ENCODE data around the gene KAZN.

KAZN gene

DNA sequence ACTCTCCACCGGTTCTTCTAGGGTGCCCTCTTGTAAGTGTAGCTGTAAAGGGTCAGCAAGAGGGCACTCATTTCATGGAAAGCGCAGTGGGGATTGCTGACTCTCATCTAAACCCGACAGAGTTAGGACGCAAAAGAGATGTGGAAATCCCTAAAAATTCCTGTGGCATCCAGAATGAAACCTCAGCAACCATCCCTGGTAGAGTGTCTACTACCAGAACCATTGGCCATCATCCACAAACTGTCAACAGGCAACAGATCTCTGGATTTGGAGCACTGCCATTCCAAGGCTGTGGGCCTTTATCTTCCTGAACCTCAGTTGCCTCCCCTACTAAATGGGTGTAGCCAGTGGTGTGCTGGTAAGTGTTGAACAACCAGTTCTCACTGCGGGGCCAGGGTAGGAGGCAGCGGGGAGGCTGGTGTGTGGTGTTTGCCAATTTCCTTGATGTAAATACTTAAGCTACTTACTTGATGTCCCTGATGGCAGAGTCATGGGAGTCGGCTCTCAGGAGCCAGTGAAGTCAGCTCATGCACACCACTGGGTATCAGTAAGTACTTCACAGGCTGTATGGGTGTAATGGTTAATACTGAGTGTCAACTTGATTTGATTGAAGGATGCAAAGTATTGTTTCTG is 195.8 kb downstream of the KAZN start:
- DNase-seq (ENCODE audit: low read depth), result no peak

DNA sequence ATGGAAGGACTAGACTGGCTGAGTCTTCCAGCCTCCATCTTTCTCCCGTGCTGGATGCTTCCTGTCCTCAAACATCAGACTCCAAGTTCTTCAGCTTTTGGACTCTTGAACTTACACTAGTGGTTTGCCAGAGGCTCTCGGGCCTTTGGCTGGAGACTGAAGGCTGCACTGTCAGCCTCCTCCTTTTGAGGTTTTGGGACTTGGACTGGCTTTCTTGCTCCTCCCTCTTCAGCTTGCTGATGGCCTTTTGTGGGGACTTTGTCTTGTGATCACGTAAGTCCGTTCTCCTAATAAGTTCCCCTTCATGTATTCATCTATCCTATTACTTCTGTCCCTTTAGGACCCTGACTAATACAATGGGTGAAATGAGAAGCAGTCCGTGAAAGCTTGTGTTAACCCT is 196.4 kb downstream of the KAZN start:
- DNase-seq (ENCODE audit: low read depth), result no peak

DNA sequence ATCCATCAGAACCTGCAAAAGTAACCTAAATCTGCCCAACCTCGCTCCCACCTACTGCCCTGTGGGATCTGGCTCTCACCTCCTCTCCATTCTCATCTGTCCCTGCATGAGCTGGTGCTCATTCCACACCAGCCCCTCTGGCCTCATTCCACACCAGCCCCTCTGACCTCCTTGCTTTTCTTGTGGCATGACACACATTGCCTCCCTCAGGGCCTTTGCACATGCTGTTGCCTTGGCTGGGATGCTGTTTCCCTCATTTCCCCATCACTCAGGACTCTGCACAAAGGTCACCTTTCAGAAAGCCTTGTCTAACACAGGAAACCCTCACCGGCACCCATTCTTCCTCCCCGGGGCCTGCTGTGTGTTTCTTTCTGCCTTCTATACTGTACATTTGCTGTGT is 197.1 kb downstream of the KAZN start:
- no peak for DNase-seq (ENCODE audit: low read depth)

DNA sequence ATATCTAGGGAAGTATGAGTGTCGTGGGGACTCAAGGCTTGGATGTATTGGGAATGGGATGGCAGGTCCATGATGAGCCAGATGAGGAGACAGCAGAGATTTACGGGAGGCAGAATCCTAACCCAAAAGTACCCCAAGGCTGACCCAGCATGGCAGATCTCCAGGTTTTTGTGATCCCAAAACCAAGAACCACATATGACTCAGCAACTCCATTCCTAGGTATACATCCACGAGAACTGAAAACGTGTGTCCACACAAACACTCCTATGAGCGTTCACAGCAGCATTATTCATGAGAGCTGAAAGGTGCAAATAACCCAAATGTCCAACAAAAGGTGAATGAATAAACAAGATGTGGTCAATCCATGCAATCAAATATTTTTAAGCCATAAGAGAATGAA is 201.5 kb downstream of the KAZN start:
- DNase-seq (ENCODE audit: low read depth), result no peak

DNA sequence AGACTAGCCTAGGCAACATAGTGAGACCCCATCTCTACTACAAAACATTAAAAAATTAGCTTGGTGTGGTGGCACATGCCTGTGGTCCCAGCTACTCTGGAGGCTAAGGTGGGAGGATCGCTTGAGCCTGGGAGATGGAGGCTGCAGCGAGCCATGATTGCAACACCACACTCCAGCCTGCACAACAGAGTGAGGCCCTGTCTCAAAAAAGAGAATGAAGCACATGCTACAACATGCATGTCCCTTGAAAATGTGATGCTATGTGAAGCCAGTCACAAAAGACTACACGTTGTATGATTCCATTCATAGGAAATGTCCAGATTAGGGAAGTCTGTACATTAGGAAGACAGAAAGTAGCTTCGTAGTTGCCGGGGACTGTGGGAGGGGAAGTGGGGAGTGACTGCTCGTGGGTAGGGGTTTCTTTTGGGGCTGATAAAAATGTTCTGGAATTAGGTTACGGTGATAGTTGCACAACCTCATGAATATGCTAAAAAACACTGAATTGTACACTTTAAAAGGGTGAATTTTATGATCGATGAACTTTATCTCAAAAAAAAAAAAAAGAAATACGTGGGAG is 202.1 kb downstream of the KAZN start:
- no peak for DNase-seq (ENCODE audit: low read depth)

DNA sequence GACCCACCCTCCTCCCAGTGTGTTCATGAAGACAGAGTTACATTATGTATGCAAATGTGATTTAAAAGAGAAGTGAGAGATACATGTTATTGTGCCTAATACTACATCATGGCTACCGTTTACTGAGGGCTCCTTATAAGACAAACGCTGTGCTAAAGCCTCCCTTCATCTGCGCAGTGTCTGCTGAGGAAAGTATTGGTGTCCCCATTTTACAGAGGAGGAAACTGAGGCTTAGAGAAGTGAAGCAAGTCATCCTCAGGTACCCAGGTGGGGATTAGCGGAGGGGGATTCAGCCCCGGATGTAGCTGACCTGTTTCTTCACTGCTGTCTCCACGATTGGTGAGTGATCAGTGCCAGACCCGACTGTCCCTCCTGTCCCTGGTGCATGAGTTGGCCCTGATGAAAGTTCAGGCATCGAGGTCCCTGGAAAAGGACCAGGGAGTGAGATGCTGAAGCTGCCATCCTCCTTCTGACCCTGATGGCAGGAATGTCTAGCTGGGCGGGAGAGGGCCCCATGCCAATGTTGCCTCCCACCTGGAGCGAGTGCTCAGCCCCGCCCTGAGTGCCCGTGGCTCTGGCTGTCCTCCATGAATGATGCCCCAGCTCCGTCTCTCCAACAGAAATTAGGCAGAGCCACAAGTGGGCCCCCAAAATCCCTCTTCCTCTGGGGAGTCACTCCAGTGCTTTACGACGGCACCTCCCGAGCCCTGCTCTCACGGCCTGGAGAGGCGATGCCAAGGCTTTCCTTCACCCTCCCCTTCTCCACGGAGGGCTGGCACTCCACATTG is 204.7 kb downstream of the KAZN start:
- no peak for DNase-seq (ENCODE audit: low read depth)

DNA sequence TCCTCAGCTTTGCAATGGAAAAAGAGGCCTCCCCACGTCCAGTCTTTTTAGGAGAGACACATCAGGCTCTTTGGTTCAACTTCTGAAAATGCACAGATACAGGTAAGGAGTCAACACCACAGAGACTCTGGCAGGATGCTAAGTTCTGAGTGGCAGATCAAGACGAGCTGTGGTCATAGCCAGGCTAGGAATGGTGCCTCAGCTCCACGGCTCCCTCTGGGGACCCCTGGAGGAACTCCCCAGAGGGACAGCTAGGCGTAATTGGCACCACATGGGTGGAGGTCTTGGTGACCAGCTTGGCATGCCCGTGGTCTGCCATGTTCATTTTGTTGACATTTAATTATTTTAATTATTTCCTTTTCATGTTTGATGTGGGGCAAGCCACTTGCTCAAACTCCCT is 206.1 kb downstream of the KAZN start:
- no peak for DNase-seq (ENCODE audit: low read depth)

DNA sequence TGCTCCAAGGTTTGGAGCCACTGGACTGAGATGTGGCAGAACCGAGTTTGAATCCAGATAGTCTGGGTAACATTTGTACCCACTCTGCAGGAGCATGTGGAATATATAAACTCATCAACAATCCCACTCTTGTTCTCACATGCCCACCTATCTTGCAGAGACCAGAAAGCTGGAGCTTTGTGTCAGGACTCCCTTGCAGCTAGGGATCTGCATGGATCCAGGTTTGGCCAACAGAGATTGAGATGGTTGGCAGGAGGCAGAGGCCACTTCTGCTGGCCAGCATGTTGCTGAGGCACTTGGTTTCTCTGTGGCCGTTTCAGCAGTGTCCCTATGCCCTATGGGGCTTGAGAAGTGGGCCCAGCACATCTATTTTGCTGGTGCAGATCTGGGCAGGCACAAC is 208.3 kb downstream of the KAZN start:
- no peak for DNase-seq (ENCODE audit: low read depth)

DNA sequence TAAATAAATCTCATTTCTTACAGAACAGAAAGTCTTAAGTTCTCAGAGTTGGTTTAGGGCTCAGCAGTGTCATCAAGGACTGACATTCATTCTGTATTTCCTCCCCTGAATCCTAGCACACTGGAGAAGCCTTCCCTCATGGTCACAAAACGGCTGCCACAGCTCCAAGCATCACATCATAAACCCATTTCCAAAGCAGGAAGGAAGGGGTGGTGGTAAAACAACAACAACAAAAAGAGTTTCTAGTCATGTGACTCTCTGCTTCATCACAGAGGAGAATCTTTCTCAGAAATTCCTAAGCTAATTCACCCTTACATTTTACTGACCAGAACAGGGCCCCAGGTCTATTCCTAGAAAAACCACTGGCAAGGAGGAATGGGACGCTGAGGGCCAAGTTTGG is 210.3 kb downstream of the KAZN start:
- no peak for DNase-seq (ENCODE audit: low read depth)

DNA sequence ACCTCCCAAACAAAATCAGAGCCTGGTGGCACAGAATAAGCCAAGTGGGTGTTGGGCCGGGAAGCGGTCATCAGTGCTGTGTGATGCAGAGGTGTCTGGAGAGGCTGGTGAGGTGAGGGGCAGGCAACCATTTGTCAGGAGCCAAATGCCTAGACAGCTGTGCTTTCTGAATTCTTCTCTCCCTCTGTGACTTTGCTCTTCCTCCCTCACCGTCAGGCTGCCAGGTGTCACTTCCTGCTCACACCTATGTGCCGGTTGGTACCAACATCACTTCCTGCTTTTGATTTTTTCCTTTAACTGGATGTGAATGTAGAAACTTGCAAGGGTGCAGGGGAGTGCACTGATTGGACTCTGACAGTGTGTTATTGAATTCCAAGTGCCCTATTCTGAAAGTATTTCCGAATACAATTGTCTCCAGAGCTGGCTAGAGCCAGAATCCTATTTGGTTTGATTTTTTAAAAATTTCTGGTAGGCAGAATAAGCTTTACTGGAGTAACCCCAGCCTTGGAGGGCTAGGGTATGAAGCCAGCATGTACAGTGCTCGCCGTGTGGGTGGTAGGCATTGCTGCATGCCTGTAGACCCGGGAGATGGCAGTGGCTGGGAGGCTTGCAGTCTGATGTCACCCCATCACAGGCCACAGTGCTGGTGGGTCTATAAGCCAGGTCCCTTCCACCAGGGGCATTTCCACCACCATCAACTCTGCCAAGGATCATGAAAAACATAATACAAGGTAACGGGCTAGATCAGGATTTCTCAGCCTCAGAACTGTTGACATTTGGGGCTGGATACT is 210.9 kb downstream of the KAZN start:
- no peak for DNase-seq (ENCODE audit: low read depth)

DNA sequence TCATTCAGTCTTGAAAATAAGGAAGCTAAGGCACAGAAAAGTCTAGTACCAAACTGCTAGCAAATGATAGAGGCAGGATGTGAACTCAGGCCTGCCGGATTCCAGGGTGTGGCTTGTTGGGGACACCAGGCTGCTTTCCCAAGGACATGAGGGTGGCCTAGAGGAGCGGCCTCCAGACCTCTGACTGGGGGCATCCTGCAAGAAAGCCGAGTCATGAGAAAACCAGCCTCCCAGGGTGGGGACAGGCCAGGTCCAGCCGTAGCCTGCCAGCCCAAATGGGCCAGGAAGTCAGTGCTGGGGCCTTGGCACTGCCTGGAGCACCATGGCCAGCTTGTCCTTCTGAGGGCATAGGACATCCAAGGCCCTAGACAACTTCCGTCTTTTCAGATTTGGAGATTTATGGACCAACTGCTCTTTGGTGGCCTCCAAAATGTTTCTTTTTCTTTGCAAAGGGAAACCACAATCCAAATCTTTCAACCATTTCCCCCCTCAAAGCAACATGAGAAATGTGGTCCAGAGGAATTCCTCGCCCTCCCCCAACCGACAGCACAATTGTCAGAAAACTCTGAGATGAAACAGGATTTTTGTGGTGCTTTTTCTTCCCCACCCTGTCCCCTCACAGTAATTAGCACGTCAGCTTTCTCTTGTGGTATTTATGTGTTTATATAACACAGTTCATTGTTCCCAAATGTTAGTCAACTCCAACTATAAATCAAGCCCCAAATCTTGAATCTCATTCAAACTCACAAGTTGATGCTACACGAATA is 212.3 kb downstream of the KAZN start:
- DNase-seq (ENCODE audit: low read depth), result peak; percentile 24

DNA sequence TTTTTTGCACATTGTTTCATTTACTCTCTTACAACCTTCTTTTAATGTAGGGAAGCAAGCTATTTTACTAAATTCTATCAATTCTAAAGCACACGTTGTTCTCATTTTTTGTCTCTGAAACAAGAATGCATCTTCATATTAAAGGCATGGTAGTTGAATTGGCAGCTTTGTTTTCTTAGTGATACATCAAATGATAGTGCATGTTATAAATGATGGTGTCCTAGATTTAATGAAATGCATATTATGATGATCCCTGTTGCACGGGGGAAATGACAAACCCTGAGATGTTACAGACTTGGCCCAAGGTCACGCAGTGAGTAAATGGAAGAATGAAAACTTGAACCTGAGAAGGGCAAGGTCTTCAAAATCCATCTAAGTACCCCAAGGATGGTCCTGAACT is 213.1 kb downstream of the KAZN start:
- DNase-seq (ENCODE audit: low read depth), result no peak

DNA sequence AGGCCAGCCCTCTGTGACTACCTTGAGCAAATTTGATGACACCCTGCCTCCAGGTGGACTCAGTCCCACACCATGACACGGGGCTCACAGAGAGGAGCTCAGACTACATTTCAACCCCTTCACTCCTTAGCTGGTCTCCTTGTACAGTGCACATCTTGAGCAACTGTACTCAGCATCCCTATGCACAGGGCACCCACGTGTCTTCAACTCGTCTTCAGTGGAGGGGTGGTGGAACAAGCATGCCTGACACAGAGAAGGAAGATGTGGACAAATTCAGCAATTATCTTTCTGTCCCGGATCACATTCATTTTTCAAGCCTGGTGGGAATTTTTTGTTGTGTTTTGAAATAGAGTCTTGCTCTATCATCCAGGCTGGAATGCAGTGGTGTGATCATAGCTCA is 213.7 kb downstream of the KAZN start:
- no peak for DNase-seq (ENCODE audit: low read depth)

DNA sequence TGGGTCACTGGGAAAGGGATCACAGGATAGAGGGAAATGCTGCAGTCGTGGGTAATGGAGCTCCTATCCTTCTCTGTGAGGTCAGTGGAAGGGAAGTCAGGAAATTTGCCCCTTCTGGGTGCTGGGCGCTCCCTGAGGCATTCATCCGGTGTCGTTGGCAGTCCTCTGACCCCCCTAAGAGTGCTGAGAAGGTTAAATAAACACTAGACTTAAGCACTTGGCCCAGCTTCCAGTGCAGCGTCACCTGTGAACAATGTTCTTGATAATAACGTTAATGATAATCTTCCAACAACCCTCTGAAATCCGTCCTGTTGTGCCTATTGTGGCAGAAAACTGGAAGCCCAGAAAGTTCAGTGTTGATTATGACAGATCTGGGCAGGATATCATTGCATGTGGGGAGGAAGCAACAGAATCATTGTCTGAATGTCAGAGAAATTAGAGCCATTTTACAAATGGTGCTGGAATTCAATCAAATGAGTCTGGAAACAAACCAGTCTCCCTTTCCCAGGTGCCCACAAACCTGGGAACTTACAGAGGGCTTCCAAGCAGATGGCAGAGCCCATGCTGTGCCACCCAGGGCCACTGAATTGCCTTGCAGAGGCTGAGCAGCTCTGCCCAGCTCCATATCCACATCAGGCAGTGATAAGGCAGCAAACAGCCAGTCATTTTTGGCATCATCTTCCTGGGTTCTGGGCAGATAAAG is 216.8 kb downstream of the KAZN start:
- no peak for DNase-seq (ENCODE audit: low read depth)

DNA sequence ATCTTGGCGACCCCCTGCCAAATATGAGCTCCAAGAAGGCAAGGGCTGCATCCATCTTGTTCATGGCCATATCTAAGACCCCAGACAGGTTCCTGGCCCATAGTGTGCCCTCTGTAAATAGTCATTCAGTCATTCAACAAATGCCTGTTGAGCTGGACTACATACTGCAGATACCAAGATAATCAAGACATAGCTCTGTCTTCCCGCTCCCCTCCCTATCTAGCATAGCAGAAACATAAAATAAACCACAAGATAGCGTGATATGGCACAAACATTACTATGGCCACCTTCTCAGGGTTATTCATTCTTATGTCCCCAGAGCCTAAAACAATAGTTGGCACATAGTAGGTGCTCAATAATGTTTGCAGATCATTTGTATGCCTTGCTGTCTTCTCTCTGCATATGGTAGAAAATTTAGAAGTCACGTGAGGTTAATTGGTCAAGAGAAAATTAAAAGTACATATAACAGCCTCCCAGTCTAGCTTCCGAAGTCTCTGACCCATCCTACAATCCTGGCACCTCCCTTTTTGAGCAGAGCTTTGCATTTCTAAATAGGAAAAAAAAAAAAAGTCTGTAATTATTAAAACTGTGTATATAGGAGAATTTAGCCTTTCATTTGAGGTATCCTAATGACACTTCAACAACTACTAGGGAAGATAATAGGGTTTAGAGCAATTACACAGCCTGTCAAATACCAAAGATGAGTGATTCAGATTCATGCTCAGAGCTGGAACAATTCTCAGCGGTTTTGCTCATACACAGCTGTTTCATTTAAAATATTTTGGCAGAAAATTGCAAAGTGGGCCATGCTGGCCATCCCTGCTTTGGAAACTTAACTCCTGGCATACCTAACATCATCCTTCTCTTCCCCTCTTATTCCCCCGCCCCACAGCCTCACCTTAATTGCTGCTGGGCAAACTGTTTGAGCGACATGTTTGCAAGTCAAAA is 219.0 kb downstream of the KAZN start:
- no peak for DNase-seq (ENCODE audit: low read depth)

DNA sequence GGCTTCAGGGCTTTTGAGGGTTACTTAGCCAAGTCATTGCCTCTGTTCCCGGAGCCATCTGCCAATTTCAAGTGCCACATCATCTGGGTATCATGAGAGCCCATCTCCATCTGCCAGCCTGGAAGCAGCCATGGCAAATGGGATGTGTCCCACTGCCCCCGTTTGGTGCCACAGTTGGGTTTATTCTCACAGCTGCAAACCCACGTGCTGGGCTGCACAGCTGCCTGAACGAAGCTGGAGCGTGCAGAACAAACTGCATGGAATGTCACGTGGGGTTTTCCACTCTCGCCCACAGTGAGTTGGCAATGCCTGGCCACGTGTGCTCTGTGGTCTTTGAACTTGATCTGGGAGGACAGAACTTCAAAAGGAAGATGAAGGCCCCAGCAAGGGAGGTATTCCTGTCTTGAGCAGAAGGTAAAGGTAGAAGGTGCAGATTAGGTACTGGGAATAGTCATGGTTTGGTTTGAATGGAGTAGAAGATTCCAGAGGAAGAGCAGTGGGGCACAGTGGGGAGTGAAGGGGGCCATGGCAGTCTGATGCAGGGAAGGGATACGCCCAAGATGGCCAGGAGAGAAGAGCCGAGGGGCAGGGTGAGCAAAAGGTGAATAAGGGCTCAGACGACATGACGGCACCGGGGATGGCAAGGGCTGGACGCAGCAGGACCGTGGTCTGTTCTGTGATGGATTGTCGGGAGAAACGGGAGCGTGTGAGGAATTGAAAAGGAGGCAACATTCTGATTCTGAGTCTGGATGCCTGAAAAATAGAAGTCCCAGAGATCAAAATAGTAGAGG is 222.0 kb downstream of the KAZN start:
- no peak for DNase-seq (ENCODE audit: low read depth)

DNA sequence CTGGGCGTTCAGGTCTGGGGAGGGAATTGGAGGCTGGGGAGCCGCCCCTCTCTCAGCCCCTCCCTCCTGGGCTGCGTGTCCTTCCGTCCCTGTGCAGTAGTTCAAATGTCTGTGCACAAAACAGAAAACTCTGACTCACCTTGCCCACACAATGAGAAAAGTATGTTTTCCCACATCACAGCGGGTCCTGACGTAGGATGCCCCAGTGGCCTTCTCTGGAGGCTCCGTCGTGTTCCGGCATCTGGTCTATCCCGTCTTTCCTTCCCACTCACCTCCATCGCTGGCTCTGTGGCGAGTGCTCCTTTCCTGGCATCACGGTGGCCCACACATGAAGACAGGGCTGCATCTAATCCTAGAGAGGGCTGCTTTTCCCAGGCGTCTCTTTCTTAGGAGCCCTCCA is 224.0 kb downstream of the KAZN start:
- no peak for DNase-seq (ENCODE audit: low read depth)

DNA sequence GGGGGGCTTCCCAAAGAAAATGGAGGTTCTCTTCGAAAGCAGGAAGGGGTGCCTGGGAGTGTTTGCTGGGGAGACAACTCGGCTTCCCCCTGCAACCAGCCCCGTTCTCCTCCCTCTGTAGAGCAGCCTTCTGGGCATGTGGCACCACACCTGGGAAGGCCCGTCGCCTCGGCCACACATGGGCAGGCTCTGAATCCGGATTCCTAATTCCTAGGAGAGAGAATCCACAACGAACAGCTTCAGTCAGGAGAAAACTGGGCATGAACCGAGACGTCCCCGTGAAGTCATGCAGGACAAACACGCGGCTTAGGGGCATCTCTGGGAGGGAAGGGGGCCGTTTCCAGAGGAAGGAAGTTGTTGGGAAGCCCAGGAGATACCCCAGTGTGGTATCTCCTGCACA is 224.5 kb downstream of the KAZN start:
- no peak for DNase-seq (ENCODE audit: low read depth)

DNA sequence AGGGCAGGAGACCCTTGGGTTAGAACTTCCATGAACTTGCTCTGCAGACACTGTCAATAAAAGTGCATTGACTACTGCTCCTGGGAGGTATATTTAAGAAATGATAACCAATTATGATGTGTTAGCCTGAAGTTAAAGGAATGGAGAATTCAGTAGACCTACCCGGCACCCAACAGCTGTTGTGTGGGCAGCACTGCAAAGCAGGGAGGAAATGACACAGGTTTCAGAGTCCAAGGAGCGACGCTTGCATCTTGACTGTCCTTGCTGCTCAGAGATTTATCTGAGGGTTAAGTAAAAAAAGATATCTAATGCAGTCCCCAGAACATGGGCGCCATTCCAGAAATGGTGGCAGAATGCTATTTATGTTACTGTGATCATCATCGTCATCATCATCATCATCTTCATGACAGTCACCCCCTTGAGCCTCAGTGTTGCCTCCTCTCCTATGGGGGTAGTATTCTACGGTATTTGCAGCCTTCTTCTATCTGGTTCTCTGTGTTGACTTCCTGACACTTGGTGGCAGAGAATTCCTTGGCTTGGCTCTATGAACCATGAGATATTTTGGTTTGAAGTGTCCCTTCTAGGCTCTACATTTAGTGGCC is 225.9 kb downstream of the KAZN start:
- no peak for DNase-seq (ENCODE audit: low read depth)

All from fibroblast of gingiva (primary cell).